ENCODE data around the gene CFC1.
"Not testable (repeated sequence)": the region's sequence is repeated elsewhere in the genome, so short reads cannot be mapped to it uniquely, and the experiment has no call there.

The CFC1 gene

DNA sequence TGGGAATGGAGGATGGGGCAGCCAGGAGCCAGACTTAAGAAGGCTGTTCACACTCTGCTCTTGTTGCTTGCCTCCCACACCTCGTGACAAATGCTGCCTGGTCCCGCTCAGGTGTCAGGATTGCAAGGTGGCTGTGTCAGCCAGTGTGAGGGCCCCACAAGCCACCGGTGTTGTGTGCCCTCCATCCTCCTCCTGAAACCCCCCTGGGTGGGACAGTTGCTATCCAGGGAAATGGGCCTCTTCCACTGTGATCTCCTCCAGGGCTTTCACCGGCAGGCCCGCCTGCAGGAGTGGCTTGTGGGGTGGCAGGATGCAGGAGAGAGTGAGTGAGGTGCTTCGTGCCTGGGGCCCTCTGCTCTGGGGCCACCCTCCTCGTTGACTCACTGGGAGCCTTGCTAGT lies 16.4 kb downstream of the CFC1 start:
- DNase-seq, result not testable (repeated sequence)

DNA sequence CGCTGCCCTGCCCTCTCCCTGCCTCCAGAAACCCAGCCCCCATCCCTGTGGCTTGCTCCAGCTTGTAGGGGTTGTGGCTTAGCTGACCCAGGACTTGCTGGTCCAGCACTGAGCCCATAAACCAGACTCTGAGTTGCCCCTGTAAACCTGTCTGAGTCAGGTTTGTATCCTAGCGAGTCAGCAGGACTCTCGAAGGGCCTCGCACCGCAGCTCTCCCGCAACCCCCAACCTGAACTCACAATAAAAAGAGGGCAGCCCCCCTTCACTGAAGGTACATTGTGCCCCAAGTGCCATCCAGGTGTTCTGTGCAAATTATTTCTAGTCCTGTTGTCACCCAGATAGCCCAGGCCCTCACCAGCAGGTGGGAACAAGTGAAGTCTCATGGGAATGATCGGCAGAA lies 17.9 kb downstream of the CFC1 start:
- DNase-seq, result not testable (repeated sequence)

DNA sequence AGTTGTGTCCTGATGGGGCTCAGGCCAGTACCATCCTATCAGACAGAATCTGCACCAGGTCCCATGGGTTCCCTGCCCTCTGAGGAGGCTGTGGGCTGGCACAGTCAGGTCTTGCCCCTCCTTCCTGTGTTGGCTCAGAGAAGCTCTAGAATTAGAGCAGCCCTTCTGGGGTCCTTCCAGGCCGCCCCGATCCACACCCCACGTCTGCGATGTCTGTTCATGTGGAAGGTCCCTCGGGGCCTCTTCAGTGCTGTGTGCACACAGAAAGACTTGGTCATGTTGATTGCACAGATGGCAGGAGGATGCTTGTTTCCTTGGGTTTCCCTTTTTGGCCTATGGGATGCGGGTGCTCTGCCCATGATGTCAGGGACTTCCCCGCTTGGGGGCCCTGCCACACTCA lies 20.3 kb downstream of the CFC1 start:
- DNase-seq, result not testable (repeated sequence)

DNA sequence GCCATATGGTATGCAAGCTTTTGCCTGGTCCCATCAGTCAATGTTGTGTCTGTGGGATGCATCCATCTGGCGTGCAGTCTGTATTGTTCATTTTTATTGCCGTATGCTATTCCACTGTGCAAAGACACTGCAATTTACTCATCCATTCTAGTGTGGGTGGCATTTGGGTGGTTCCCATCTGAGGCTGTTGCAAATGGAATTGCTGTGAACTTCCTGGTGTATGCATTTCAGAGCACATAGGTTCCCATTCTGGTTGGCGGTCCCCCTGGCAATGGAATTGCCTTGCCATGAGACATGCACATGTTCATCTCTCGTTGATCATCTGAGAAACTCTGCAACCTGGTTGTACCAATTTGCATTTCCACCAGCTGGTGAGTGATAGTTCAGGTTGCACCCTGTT lies 21.8 kb downstream of the CFC1 start:
- not testable (repeated sequence) for DNase-seq

DNA sequence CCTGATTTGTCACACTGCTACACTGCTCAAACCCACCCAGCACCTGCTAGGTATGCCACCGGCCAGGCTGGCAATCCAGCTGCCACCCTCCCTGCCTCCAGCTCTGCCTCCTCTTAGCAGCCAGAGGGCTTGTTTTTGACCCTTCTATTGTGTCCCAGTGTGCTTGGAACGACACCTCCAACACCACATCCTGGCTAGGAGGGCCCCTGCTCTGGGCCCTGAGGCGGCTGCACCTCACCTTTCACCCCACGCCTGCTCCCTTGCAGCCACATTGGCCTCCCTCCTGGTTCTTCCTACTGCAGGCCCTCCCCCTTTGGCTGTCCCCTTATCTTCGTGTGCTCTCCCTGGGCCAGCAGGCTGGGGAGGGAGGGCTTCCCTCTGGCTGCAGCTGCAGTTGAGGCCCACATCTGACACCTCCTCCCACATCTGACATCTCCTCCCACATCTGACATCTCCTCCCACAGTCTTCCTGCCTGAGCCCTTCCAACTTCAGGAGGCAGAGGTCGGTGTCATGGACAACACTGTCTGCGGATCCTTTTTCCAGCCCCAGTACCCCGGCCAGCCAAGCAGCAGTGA lies 23.1 kb downstream of the CFC1 start:
- not testable (repeated sequence) for DNase-seq

DNA sequence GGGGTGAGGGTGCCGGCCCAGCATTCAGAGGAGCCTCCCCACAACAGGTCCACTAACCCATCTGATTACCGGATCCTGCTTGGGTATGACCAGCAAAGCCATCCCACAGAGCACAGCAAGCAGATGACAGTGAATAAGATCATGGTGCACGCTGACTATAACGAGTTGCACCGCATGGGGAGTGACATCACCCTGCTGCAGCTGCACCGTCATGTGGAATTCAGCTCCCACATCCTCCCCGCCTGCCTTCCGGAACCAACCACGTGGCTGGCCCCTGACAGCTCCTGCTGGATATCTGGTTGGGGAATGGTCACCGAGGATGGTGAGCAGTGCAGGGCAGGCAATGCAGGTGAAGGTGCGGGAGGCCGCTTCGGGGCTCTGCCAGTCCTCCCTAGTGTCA lies 25.1 kb downstream of the CFC1 start:
- not testable (repeated sequence) for DNase-seq

DNA sequence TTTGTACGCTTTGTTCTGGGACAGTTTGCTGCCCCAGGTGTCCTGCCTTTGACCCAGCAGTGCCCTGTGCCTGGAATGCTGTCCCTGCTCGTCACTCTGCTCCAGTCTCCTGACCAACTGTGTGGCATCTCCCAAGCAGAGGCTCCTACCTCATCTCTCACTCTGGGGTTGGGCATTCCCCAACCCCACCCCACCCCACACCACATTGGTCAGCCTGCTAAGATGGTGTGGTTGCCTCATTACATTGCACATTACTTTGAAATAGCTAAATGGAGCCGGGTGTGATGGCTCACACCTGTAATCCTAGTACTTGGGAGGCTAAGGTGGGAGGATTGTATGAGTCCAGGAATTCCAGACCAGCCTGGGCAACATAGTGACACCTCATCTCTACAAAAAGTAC lies 27.4 kb downstream of the CFC1 start:
- not testable (repeated sequence) for DNase-seq

DNA sequence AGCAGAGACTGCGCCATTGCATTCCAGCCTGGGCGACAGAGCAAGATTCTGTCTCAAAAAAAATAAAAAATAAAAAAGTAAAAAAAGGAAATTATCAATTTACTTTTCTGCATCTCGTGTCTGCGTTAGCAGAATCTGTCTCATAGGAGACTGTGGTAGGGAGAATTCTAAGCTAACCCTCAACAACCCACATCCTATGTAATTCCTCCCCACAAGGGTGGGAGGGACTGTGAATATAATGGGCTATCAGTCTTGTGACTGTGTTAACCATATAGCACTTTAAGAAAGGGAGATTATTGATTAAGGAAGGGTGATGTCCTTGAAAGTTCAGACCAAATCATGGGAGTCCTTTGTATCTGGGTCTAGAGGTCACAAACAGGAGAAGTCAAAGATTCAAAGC lies 33.2 kb downstream of the CFC1 start:
- not testable (repeated sequence) for DNase-seq

DNA sequence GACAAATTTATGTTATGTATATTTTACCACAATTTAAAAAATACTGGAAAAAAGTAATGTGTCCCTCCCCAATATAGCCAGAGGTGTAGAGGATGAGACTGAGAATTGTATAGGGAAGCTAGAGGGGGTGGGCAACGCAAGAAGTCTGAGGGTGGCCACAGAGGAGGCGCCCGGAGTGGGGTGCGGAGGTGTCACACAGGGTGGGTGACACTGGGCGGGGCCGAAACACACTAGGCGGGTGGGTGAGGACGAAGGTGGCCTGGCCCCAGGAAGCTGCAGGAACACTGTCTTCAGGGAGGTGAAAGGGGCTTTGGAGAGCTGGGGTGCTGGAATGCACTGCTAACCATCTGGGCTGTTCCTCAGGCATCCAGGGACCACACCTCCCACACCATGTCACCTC lies 42.9 kb downstream of the CFC1 start:
- not testable (repeated sequence) for DNase-seq

DNA sequence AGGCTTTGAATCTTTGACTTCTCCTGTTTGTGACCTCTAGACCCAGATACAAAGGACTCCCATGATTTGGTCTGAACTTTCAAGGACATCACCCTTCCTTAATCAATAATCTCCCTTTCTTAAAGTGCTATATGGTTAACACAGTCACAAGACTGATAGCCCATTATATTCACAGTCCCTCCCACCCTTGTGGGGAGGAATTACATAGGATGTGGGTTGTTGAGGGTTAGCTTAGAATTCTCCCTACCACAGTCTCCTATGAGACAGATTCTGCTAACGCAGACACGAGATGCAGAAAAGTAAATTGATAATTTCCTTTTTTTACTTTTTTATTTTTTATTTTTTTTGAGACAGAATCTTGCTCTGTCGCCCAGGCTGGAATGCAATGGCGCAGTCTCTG lies 45.2 kb downstream of the CFC1 start:
- DNase-seq, result not testable (repeated sequence)

DNA sequence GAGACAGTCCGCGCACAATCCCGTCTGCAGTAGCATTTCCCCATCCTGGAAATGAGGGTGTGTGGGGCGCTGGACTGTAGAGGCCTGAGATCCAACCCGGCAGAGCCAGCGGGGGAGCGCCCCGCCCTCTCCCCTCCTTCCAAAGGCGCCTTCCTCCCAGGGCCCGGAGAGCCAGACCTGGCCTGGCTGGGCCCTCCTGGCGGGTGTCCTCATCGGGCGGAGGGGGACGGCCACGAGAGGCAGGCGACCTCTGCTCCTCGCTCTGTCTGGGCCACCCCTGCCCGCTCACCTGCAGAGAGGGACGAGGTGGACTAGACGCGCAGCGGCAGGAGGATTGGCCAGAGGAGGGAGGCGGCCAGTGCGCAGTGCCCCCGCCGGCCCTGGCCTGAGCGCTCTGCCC lies 49.9 kb downstream of the CFC1 start:
- DNase-seq, result not testable (repeated sequence)

DNA sequence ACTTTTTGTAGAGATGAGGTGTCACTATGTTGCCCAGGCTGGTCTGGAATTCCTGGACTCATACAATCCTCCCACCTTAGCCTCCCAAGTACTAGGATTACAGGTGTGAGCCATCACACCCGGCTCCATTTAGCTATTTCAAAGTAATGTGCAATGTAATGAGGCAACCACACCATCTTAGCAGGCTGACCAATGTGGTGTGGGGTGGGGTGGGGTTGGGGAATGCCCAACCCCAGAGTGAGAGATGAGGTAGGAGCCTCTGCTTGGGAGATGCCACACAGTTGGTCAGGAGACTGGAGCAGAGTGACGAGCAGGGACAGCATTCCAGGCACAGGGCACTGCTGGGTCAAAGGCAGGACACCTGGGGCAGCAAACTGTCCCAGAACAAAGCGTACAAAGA lies 51.0 kb downstream of the CFC1 start:
- DNase-seq, result not testable (repeated sequence)

DNA sequence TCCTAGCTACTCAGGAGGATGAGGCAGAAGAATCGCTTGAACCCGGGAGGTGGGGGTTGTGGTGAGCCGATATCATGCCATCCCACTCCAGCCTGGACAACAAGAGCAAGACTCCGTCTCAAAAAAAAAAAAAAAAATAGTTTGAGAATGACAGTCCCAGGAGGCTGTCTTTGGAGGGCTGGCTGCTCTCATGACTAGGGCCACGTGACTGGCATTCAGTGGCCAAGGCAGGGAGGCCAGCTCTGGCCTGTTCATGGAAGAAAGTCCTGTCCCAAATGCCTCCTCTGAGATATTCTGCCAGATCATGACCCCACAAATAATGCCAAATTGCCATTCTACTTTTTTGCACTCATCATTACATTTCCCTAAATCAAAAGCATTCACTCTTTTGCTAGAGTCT lies 54.4 kb downstream of the CFC1 start:
- DNase-seq, result not testable (repeated sequence)

DNA sequence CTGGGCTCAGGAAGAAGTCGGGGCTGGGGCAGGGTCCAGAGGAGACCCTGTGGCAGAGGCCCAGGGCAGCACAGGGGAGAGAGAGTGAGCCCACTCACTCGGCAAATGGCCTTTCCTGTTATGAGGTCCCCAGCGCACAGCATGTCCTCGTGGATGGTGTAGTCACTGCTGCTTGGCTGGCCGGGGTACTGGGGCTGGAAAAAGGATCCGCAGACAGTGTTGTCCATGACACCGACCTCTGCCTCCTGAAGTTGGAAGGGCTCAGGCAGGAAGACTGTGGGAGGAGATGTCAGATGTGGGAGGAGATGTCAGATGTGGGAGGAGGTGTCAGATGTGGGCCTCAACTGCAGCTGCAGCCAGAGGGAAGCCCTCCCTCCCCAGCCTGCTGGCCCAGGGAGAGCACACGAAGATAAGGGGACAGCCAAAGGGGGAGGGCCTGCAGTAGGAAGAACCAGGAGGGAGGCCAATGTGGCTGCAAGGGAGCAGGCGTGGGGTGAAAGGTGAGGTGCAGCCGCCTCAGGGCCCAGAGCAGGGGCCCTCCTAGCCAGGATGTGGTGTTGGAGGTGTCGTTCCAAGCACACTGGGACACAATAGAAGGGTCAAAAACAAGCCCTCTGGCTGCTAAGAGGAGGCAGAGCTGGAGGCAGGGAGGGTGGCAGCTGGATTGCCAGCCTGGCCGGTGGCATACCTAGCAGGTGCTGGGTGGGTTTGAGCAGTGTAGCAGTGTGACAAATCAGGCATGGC lies 55.4 kb downstream of the CFC1 start:
- DNase-seq, result not testable (repeated sequence)

DNA sequence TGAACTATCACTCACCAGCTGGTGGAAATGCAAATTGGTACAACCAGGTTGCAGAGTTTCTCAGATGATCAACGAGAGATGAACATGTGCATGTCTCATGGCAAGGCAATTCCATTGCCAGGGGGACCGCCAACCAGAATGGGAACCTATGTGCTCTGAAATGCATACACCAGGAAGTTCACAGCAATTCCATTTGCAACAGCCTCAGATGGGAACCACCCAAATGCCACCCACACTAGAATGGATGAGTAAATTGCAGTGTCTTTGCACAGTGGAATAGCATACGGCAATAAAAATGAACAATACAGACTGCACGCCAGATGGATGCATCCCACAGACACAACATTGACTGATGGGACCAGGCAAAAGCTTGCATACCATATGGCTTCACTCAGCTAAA lies 56.6 kb downstream of the CFC1 start:
- not testable (repeated sequence) for DNase-seq
